NCI-H1417 treated with DMSO at 0.1 percent for 48 hours (cell line): ENCODE results near the gene CFAP52.
"Not testable (repeated sequence)": the region's sequence is repeated elsewhere in the genome, so short reads cannot be mapped to it uniquely, and the experiment has no call there.

Experiments used
- DNase-seq: peaks from one replicate; lab custom pipeline; 2025; lab: John Stamatoyannopoulos, UW

Gene CFAP52

GRCh38 chr17:9576521-9577372 is at the start of gene CFAP52:
CFAP52 (plus strand) TSS chr17:9576642; CDS start chr17:9576696, 54 bp downstream.
- peak; percentile 11 for DNase-seq

GRCh38 chr17:9527788-9528187 is 48.7 kb upstream of the CFAP52 start:
- DNase-seq, result no peak

GRCh38 chr17:9529033-9529700 is 47.3 kb upstream of the CFAP52 start:
- DNase-seq, result no peak

- DNase-seq, result no peak
Measured at GRCh38 chr17:9531034-9531433, 45.4 kb upstream of the CFAP52 start.

- no peak for DNase-seq
Measured at GRCh38 chr17:9532715-9533114, 43.7 kb upstream of the CFAP52 start.

GRCh38 chr17:9533441-9533840 is 43.0 kb upstream of the CFAP52 start:
- DNase-seq, result no peak

- DNase-seq, result no peak
Measured at GRCh38 chr17:9536061-9536460, 40.4 kb upstream of the CFAP52 start.

- no peak for DNase-seq
Measured at GRCh38 chr17:9537177-9537776, 39.2 kb upstream of the CFAP52 start.

- DNase-seq, result no peak
Measured at GRCh38 chr17:9538626-9539025, 37.8 kb upstream of the CFAP52 start.

GRCh38 chr17:9541718-9542117 is 34.7 kb upstream of the CFAP52 start:
- DNase-seq, result no peak

- no peak for DNase-seq
Measured at GRCh38 chr17:9544221-9544620, 32.2 kb upstream of the CFAP52 start.

- no peak for DNase-seq
Measured at GRCh38 chr17:9549215-9549614, 27.2 kb upstream of the CFAP52 start.

- DNase-seq, result no peak
Measured at GRCh38 chr17:9553181-9553580, 23.3 kb upstream of the CFAP52 start.

- no peak for DNase-seq
Measured at GRCh38 chr17:9553596-9553995, 22.8 kb upstream of the CFAP52 start.

GRCh38 chr17:9554715-9555114 is 21.7 kb upstream of the CFAP52 start:
- not testable (repeated sequence) for DNase-seq

GRCh38 chr17:9557161-9557755 is 19.2 kb upstream of the CFAP52 start:
- no peak for DNase-seq

- no peak for DNase-seq
Measured at GRCh38 chr17:9557857-9558256, 18.6 kb upstream of the CFAP52 start.

GRCh38 chr17:9564104-9564503 is 12.3 kb upstream of the CFAP52 start:
- DNase-seq, result no peak

- no peak for DNase-seq
Measured at GRCh38 chr17:9566067-9566466, 10.4 kb upstream of the CFAP52 start.

GRCh38 chr17:9566739-9567138 is 9.7 kb upstream of the CFAP52 start:
- DNase-seq, result not testable (repeated sequence)

GRCh38 chr17:9568004-9568403 is 8.4 kb upstream of the CFAP52 start:
- DNase-seq, result no peak

- no peak for DNase-seq
Measured at GRCh38 chr17:9568957-9569588, 7.4 kb upstream of the CFAP52 start.
